Pancreas (tissue), 10 donors: ENCODE data around the gene TNFRSF8. TPM values are rescaled to one million over a fixed set of nuclear protein-coding genes. Genes with fewer than 3 reads are reported as not detected.

Experiments used
- ATAC-seq, 4 donors: fragments of 200-7000 bp; cut with Tn5 transposase; one replicate each; pipeline versions ENCODE4 v1.8.0 to v1.9.1; 2020; ENCODE audit warnings: mild to moderate bottlenecking in 4 of 4, moderate library complexity in 4 of 4
- DNase-seq, 6 donors: peaks; one replicate each; pipeline ENCODE4 v3.0.0-alpha.2; 2020
- FAIRE-seq: peaks from 2 replicates; lab custom pipeline; 2012; peaks lifted over from hg19 to GRCh38; lab: Jason Lieb, UNC
- H3K27ac ChIP-seq, 4 donors: fragments of 200-600 bp; sonication (generic); 1 replicate in 3 of 4; 2 replicates in 1 of 4; pipeline versions ENCODE4 v1.5.0 to v1.8.0; 2020
- H3K27me3 ChIP-seq, 4 donors: fragments of 200-600 bp; one replicate each; pipeline ENCODE4 v1.8.0; 2021
- H3K36me3 ChIP-seq, 3 donors: fragments of 200-600 bp; sonication (generic) in 1 of 3; one replicate each; pipeline versions ENCODE4 v1.5.0 to v1.8.0; 2020 to 2021
- H3K4me1 ChIP-seq, 3 donors: fragments of 200-600 bp; one replicate each; pipeline ENCODE4 v1.8.0; 2021
- H3K4me3 ChIP-seq, 4 donors: fragments of 200-600 bp; sonication (generic) in 2 of 4; one replicate each; pipeline versions ENCODE4 v1.5.0 to v1.8.0; 2020 to 2021
- H3K9me3 ChIP-seq, 4 donors: fragments of 200-600 bp; one replicate each; pipeline ENCODE4 v1.8.0; 2021
- CTCF ChIP-seq, 4 donors: fragments of 200-600 bp; sonication (generic) in 3 of 4; IDR thresholded peaks; one replicate each; pipeline versions ENCODE4 v1.5.0 to v1.8.0; 2021; ENCODE audit warnings: antibody characterized with exemption in 4 of 4
- WGBS, 2 donors: extraction: QIAGEN DNeasy Blood & Tissue Kit; methylation state at CpG; one replicate each; pipeline ENCODE4 v1.1.7; 2013; 5-methylcytosine and 5-hydroxymethylcytosine counted together
- intact Hi-C, 3 donors: fragments of 100-400 bp; cut with DNase I; formaldehyde crosslinking; loops; one replicate each; pipeline versions ENCODE4 v1.11.1 to v1.14.2; 2022
- polyA plus RNA-seq, 2 donors: library from polyadenylated mRNA; stranded (reverse); fragments of 200-250 nt; gene quantifications; one replicate each; pipeline ENCODE4 v1.2.3, GENCODE V29; 2013
- total RNA-seq, 6 donors: library from RNA; stranded (reverse); fragmentation: NEBNext Ultra II Directional in 4 of 6; extraction: Animal tissue kit (Norgen Biotek cat#: 25700) in 4 of 6; gene quantifications; one replicate each; pipeline versions ENCODE4 v1.2.1 to v1.2.4, GENCODE V29; 2021 to 2023
- donor health status: healthy with polysubstance abuse.
- donor health status: DM: no; HTN: no; CAD: no; lungs with moderate emphysema.
- donor health status: DM: no; HTN: no; CAD: no.
- donor health status: control.
- donor health status: control.
- donor health status: Bipolar disorder and iron deficiency.
- donor health status: DM: yes; HTN: yes; CAD: no.
- donor health status: DM: no; HTN: no; CAD: no.
- donor health status: DM: no; HTN: no; CAD: no.
- donor health status: DM: yes; HTN: yes; CAD: no.

Gene TNFRSF8
- total and polyA plus RNA-seq, 8 donors: 0.08 to 0.72 (median 0.25) TPM; not detected in 1

GRCh38 chr1:12126781-12127180 lies 63.7 kb downstream of the TNFRSF8 start:
- Histone ChIP-seq H3K4me1 (peaks cover 0 to 7% (median 0%) of the 10 kb centered on the region in 3 donors), H3K36me3 (no peaks in the 10 kb centered on the region), H3K27me3 (peaks cover 0 to 3% (median 0%) of the 10 kb centered on the region in 4 donors), H3K4me3 (no peak overlapping the region), H3K27ac (no peak overlapping the region), H3K9me3 (no peaks in the 10 kb centered on the region)
- TF ChIP-seq CTCF (IDR thresholded peaks at IDR 0.05): no peak
- WGBS, 2 donors: 83 to 94% methylated on average over 9 of the region's 9 CpGs
- intact Hi-C loops: loop anchor here in 1 of 3 donors (10.0 kb wide), 1 partner anchor 78 kb away; no protein-coding TSS in a partner anchor
- DNase-seq (no peak), FAIRE-seq (no peak), ATAC-seq (no peak)

- FAIRE-seq (no peak), ATAC-seq (no peak), DNase-seq (no peak)
- no peak for TF ChIP-seq CTCF (IDR thresholded peaks at IDR 0.05)
- peaks cover 0 to 7% (median 0%) of the 10 kb centered on the region in 3 donors for H3K4me1 ChIP-seq
- H3K36me3 ChIP-seq: no peaks in the 10 kb centered on the region
- WGBS, 2 donors: 70 to 82% methylated on average over 10 of the region's 10 CpGs
- H3K4me3 ChIP-seq: no peak overlapping the region
- H3K9me3 ChIP-seq: no peaks in the 10 kb centered on the region
- no peak overlapping the region for H3K27ac ChIP-seq
- peaks cover 0 to 3% (median 0%) of the 10 kb centered on the region in 4 donors for H3K27me3 ChIP-seq
- intact Hi-C loops: loop anchor here in 1 of 3 donors (10.0 kb wide), 1 partner anchor 77 kb away; no protein-coding TSS in a partner anchor
Measured at GRCh38 chr1:12127206-12127810, 64.2 kb downstream of the TNFRSF8 start.

GRCh38 chr1:12128120-12128519 lies 65.0 kb downstream of the TNFRSF8 start:
- peaks cover 0 to 7% (median 0%) of the 10 kb centered on the region in 3 donors for H3K4me1 ChIP-seq
- 75 to 81% methylated on average over 15 of the region's 15 CpGs for WGBS, 2 donors
- intact Hi-C loops: loop anchor here in 1 of 3 donors (10.0 kb wide), 1 partner anchor 77 kb away; no protein-coding TSS in a partner anchor
- H3K27ac ChIP-seq: no peak overlapping the region
- no peak for DNase-seq
- FAIRE-seq: no peak
- peaks cover 0 to 3% (median 0%) of the 10 kb centered on the region in 4 donors for H3K27me3 ChIP-seq
- ATAC-seq: no peak
- no peaks in the 10 kb centered on the region for H3K36me3 ChIP-seq
- H3K4me3 ChIP-seq: no peak overlapping the region
- no peaks in the 10 kb centered on the region for H3K9me3 ChIP-seq
- no peak for TF ChIP-seq CTCF (IDR thresholded peaks at IDR 0.05)

GRCh38 chr1:12129624-12130023 lies 66.5 kb downstream of the TNFRSF8 start:
- Histone ChIP-seq H3K27ac (no peak overlapping the region), H3K27me3 (no peaks in the 10 kb centered on the region), H3K36me3 (no peaks in the 10 kb centered on the region), H3K9me3 (no peaks in the 10 kb centered on the region), H3K4me3 (no peak overlapping the region), H3K4me1 (peaks cover 0 to 7% (median 0%) of the 10 kb centered on the region in 3 donors)
- ATAC-seq: no peak
- TF ChIP-seq CTCF (IDR thresholded peaks at IDR 0.05): no peak
- DNase-seq: no peak
- intact Hi-C loops: loop anchor here in 1 of 3 donors (10.0 kb wide), 1 partner anchor 75 kb away; no protein-coding TSS in a partner anchor
- no peak for FAIRE-seq
- 49 to 56% methylated on average over 12 of the region's 12 CpGs for WGBS, 2 donors
